Duodenal mucosa (tissue), 2 donors: Measurements from ENCODE around the gene WTIP.
A peak's percentile ranks its signal among the peaks of the same experiment; 100 is the strongest.
"Not testable (repeated sequence)": the region's sequence is repeated elsewhere in the genome, so short reads cannot be mapped to it uniquely, and the experiment has no call there.

ENCODE experiments used
- H3K27ac ChIP-seq: one replicate; pipeline ENCODE4 v1.7.0; 2013; ENCODE audit warnings: low read depth, low read length
- H3K27me3 ChIP-seq, 2 donors: one replicate each; pipeline ENCODE4 v1.7.0; 2013; ENCODE audit warnings: low read length in 2 of 2, control low read depth in 1 of 2; ENCODE audit not compliant: insufficient read depth in 2 of 2, control insufficient read depth in 1 of 2
- H3K36me3 ChIP-seq, 2 donors: one replicate each; pipeline ENCODE4 v1.7.0; 2013; ENCODE audit warnings: low read length in 2 of 2, control low read depth in 1 of 2; ENCODE audit not compliant: insufficient read depth in 2 of 2, control insufficient read depth in 1 of 2
- H3K4me1 ChIP-seq, 2 donors: one replicate each; pipeline ENCODE4 v1.7.0; 2013; ENCODE audit warnings: low read length in 2 of 2, control low read depth in 1 of 2; ENCODE audit not compliant: insufficient read depth in 2 of 2, control insufficient read depth in 1 of 2
- H3K4me3 ChIP-seq, 2 donors: one replicate each; pipeline ENCODE4 v1.7.0; 2013; ENCODE audit warnings: low read length in 2 of 2, low read depth in 1 of 2
- H3K9ac ChIP-seq, 2 donors: one replicate each; pipeline ENCODE4 v1.7.0; 2013; ENCODE audit warnings: low read length in 2 of 2, low read depth in 1 of 2
- H3K9me3 ChIP-seq, 2 donors: one replicate each; pipeline ENCODE4 v1.7.0; 2013; ENCODE audit warnings: low read length in 2 of 2, control low read depth in 1 of 2; ENCODE audit not compliant: control insufficient read depth in 1 of 2

Gene WTIP

GRCh38 chr19:34480971-34481841 lies at the start of gene WTIP:
Gene WTIP (plus strand): TSS chr19:34481758. CDS start chr19:34481975, 217 bp downstream.
- peak within 1 kb of the TSS; percentile 22 to 51 for H3K4me3 ChIP-seq
- no peaks in the 10 kb centered on the region for H3K36me3 ChIP-seq
- H3K4me1 ChIP-seq, result peaks cover 0 to 4% of the 10 kb centered on the region in 2 donors
- no peak within 1 kb of the TSS for H3K9ac ChIP-seq
- peaks cover 6 to 14% of the 10 kb centered on the region in 2 donors for H3K27me3 ChIP-seq
- H3K27ac ChIP-seq, result peak within 1 kb of the TSS; percentile 39
- no peaks in the 10 kb centered on the region for H3K9me3 ChIP-seq

DNA sequence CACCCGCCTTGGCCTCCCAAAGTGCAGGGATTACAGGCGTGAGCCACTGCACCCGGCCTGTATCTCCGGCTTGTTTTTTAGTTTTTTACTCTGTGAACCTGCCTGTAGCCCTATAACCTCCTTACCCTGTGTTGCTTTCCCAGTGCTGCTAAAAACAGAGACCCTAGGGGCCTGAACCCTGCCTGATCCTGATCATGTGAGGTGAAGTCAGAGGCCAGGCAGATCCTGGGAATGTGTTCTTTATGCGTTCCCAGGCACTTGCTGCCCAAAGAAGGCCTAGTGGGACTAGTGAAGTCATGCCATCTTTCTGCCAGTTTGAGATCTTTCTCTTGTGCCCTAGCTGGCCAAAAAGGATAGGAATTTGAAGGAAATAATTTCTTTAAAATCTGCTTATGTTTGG lies 48.8 kb upstream of the WTIP start:
- peaks cover 15 to 20% of the 10 kb centered on the region in 2 donors for H3K4me1 ChIP-seq

DNA sequence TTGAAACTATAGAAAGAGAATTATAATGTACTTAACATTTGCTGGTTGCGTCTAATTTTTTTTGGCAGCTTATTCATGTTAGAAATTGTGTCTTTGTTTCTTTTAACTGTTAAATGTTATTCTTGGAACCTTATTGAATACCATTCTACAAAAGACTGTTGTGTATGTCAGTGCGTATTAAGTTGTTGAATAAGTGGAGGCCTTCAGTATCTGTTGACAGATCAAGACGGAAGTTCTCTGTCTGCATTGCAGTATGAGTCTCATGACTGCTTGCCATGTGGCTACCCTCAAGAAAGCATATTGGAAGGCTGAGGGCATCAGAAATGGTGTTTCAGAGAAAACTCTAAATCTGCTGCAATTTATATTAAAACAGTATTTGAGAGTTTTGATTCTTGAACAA lies 44.8 kb upstream of the WTIP start:
- no peak overlapping the region for H3K9ac ChIP-seq
- no peaks in the 10 kb centered on the region for H3K9me3 ChIP-seq
- peaks cover 5 to 67% of the 10 kb centered on the region in 2 donors for H3K36me3 ChIP-seq
- H3K4me3 ChIP-seq, result no peak overlapping the region
- no peaks in the 10 kb centered on the region for H3K4me1 ChIP-seq
- H3K27ac ChIP-seq, result no peak overlapping the region
- H3K27me3 ChIP-seq, result no peaks in the 10 kb centered on the region

More for the DNA sequence above, 48.8 kb upstream of the WTIP start:
- Histone ChIP-seq H3K9me3 (no peaks in the 10 kb centered on the region), H3K4me3 (no peak overlapping the region), H3K27me3 (no peaks in the 10 kb centered on the region), H3K9ac (no peak overlapping the region), H3K27ac (no peak overlapping the region), H3K36me3 (peaks cover 0 to 36% of the 10 kb centered on the region in 2 donors)

DNA sequence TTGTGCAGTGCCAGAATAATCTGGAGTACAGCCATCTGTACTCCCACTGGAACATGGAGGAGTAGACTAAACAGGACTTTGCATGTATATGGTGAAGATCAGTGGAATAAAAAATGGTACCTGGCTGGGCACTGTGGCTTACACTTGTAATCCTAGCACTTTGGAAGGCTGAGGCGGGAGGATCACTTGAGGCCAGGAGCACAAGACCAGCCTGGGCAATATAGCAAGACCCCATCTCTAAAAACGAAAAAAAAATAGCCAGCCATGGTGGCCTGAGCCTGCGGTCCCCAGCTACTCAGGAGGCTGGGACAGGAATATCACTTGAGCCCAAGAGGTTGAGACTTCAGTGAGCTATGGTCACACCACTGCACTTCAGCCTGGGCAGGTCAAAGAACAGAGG lies 33.4 kb upstream of the WTIP start:
- Histone ChIP-seq H3K4me3 (no peak overlapping the region), H3K9ac (no peak overlapping the region), H3K4me1 (no peaks in the 10 kb centered on the region), H3K9me3 (no peaks in the 10 kb centered on the region), H3K27ac (no peak overlapping the region), H3K27me3 (no peaks in the 10 kb centered on the region), H3K36me3 (peaks cover 42 to 92% of the 10 kb centered on the region in 2 donors)

DNA sequence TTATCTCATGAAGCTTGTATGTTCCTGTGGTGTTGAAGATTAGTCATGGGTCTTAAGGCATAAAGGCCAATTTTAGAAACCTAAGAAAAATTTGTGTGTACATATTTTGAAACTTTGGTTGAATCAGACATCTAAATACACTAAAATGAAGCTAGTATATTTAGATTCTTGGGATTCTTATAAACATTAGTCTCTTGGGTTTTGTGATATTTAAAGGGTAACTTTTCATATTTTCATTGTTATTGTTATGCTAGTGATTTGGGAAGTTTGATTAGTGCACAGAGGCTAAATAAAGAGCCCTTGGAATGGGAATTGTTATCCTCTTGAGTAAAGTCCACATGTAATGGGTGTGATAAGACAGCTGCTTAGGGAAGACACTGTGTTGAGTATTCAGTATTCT lies 28.8 kb upstream of the WTIP start:
- peaks cover 29 to 78% of the 10 kb centered on the region in 2 donors for H3K36me3 ChIP-seq
- H3K9ac ChIP-seq, result no peak overlapping the region
- H3K9me3 ChIP-seq, result no peaks in the 10 kb centered on the region
- H3K27me3 ChIP-seq, result no peaks in the 10 kb centered on the region
- no peak overlapping the region for H3K27ac ChIP-seq
- no peaks in the 10 kb centered on the region for H3K4me1 ChIP-seq
- no peak overlapping the region for H3K4me3 ChIP-seq

- H3K9me3 ChIP-seq, result no peaks in the 10 kb centered on the region
- peaks cover 29 to 74% of the 10 kb centered on the region in 2 donors for H3K36me3 ChIP-seq
- H3K4me1 ChIP-seq, result peaks cover 0 to under 1% of the 10 kb centered on the region in 2 donors
These were observed 27.5 kb upstream of the WTIP start for GRCh38 chr19:34454091-34454490.

GRCh38 chr19:34454685-34455084 lies 26.9 kb upstream of the WTIP start:
- Histone ChIP-seq H3K36me3 (peaks cover 34 to 77% of the 10 kb centered on the region in 2 donors), H3K4me3 (no peak overlapping the region), H3K9ac (no peak overlapping the region), H3K27me3 (no peaks in the 10 kb centered on the region), H3K9me3 (no peaks in the 10 kb centered on the region), H3K27ac (no peak overlapping the region), H3K4me1 (peaks cover 0 to 4% of the 10 kb centered on the region in 2 donors)

More at GRCh38 chr19:34454091-34454490, 27.5 kb upstream of the WTIP start:
- Histone ChIP-seq H3K9ac (no peak overlapping the region), H3K4me3 (no peak overlapping the region), H3K27me3 (no peaks in the 10 kb centered on the region), H3K27ac (no peak overlapping the region)

DNA sequence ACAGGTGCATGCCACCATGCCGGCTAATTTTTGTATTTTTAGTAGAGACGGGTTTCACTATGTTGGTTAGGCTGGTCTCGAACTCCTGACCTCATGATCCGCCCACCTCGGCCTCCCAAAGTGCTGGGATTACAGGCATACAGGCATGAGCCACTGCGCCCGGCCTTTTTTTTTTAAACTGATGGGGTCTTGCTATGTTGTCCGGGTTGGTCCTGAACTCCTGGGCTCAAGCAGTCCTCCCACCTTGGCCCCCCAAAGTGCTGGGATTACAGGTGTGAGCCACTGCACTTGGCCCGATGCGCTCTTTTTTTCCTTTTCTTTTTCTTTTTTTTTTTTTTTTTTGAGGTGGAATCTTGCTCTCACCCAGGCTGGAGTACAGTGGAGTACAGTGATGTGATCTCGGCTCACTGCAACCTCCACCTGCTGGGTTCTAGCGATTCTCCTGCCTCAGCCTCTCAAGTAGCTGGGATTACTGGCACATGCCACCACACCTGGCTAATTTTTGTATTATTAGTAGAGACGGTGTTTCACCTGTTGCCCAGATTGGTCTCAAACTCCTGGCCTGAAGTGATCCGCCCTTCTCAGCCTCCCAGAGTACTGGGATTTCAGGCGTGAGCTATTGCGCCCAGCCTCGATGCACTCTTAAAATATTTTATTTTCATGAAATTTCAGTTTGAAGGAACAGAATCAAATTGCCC lies 25.6 kb upstream of the WTIP start:
- not testable (repeated sequence) for H3K27ac ChIP-seq, H3K4me1 ChIP-seq, H3K4me3 ChIP-seq, H3K9ac ChIP-seq, H3K9me3 ChIP-seq, H3K27me3 ChIP-seq
- H3K36me3 ChIP-seq, result peaks cover 41 to 77% of the 10 kb centered on the region in 2 donors

GRCh38 chr19:34457446-34457845 lies 24.1 kb upstream of the WTIP start:
- no peak overlapping the region for H3K27ac ChIP-seq

GRCh38 chr19:34458677-34459076 lies 22.9 kb upstream of the WTIP start:
- no peak overlapping the region for H3K27ac ChIP-seq
- H3K4me3 ChIP-seq, result no peak overlapping the region
- no peaks in the 10 kb centered on the region for H3K9me3 ChIP-seq
- H3K27me3 ChIP-seq, result no peaks in the 10 kb centered on the region
- H3K36me3 ChIP-seq, result peaks cover 48 to 77% of the 10 kb centered on the region in 2 donors
- peaks cover 0 to 7% of the 10 kb centered on the region in 2 donors for H3K4me1 ChIP-seq
- no peak overlapping the region for H3K9ac ChIP-seq

More at GRCh38 chr19:34457446-34457845, 24.1 kb upstream of the WTIP start:
- H3K4me1 ChIP-seq, result peaks cover 0 to 7% of the 10 kb centered on the region in 2 donors
- H3K27me3 ChIP-seq, result no peaks in the 10 kb centered on the region
- no peaks in the 10 kb centered on the region for H3K9me3 ChIP-seq
- peaks cover 52 to 78% of the 10 kb centered on the region in 2 donors for H3K36me3 ChIP-seq
- no peak overlapping the region for H3K9ac ChIP-seq
- no peak overlapping the region for H3K4me3 ChIP-seq
